ENCODE results near the gene PPP6R2.

GRCh38 chr22:50438305-50439275 lies 95.5 kb downstream of the PPP6R2 start:
- TF ChIP-seq ZNF302 (CRISPR knock-in tag; IDR thresholded peaks at IDR 0.05) (no peak), POLR2A (IDR thresholded peaks at IDR 0.05; ENCODE audit: low read length) (no peak), SREBF2 (IDR thresholded peaks at IDR 0.05) (no peak), CHD2 (IDR thresholded peaks at IDR 0.05; ENCODE audit: low read length, partially characterized antibody) (no peak), FOSB (CRISPR knock-in tag; IDR thresholded peaks at IDR 0.05) (no peak), CBX8 (IDR thresholded peaks at IDR 0.05) (no peak), KDM1A (IDR thresholded peaks at IDR 0.05; ENCODE audit: low read depth) (no peak)
- TF ChIP-seq, protein P1, sequence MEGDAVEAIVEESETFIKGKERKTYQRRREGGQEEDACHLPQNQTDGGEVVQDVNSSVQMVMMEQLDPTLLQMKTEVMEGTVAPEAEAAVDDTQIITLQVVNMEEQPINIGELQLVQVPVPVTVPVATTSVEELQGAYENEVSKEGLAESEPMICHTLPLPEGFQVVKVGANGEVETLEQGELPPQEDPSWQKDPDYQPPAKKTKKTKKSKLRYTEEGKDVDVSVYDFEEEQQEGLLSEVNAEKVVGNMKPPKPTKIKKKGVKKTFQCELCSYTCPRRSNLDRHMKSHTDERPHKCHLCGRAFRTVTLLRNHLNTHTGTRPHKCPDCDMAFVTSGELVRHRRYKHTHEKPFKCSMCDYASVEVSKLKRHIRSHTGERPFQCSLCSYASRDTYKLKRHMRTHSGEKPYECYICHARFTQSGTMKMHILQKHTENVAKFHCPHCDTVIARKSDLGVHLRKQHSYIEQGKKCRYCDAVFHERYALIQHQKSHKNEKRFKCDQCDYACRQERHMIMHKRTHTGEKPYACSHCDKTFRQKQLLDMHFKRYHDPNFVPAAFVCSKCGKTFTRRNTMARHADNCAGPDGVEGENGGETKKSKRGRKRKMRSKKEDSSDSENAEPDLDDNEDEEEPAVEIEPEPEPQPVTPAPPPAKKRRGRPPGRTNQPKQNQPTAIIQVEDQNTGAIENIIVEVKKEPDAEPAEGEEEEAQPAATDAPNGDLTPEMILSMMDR (IDR thresholded peaks at IDR 0.05), result no peak
- TF ChIP-seq, protein P2, sequence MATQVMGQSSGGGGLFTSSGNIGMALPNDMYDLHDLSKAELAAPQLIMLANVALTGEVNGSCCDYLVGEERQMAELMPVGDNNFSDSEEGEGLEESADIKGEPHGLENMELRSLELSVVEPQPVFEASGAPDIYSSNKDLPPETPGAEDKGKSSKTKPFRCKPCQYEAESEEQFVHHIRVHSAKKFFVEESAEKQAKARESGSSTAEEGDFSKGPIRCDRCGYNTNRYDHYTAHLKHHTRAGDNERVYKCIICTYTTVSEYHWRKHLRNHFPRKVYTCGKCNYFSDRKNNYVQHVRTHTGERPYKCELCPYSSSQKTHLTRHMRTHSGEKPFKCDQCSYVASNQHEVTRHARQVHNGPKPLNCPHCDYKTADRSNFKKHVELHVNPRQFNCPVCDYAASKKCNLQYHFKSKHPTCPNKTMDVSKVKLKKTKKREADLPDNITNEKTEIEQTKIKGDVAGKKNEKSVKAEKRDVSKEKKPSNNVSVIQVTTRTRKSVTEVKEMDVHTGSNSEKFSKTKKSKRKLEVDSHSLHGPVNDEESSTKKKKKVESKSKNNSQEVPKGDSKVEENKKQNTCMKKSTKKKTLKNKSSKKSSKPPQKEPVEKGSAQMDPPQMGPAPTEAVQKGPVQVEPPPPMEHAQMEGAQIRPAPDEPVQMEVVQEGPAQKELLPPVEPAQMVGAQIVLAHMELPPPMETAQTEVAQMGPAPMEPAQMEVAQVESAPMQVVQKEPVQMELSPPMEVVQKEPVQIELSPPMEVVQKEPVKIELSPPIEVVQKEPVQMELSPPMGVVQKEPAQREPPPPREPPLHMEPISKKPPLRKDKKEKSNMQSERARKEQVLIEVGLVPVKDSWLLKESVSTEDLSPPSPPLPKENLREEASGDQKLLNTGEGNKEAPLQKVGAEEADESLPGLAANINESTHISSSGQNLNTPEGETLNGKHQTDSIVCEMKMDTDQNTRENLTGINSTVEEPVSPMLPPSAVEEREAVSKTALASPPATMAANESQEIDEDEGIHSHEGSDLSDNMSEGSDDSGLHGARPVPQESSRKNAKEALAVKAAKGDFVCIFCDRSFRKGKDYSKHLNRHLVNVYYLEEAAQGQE (IDR thresholded peaks at IDR 0.05), result no peak

All from A549 (cell line).